ENCODE data around the gene ADAMTS2.
A peak's percentile ranks its signal among the peaks of the same experiment; 100 is the strongest.

Gene ADAMTS2

GRCh38 chr5:179345433-179346321 is at the start of gene ADAMTS2:
Gene ADAMTS2, minus strand, starts transcription at chr5:179345461. Its CDS starts 133 bp downstream, at chr5:179345328.
- Histone ChIP-seq H3K9ac (ENCODE audit: low read depth, low read length) (peak within 1 kb of the TSS; percentile 58), H3K9me3 (ENCODE audit: control insufficient read depth, insufficient read depth, low read length) (no peaks in the 10 kb centered on the region), H3K36me3 (ENCODE audit: insufficient read depth, low read length) (no peaks in the 10 kb centered on the region), H3K4me1 (ENCODE audit: insufficient read depth, low read length) (peaks cover 4% of the 10 kb centered on the region; the same call in 1 of the 2 replicates)

- Histone ChIP-seq H3K9me3 (ENCODE audit: control insufficient read depth, insufficient read depth, low read length) (peaks cover 19% of the 10 kb centered on the region; the same call in 1 of the 2 replicates), H3K4me1 (ENCODE audit: insufficient read depth, low read length) (no peaks in the 10 kb centered on the region), H3K36me3 (ENCODE audit: insufficient read depth, low read length) (no peaks in the 10 kb centered on the region), H3K9ac (ENCODE audit: low read depth, low read length) (no peak overlapping the region)
Observed at GRCh38 chr5:179393078-179393477, 47.8 kb upstream of the ADAMTS2 start.

- Histone ChIP-seq H3K9me3 (ENCODE audit: control insufficient read depth, insufficient read depth, low read length) (0 out of 2 replicates have a peak, but pooled peaks cover 9% of the 10 kb centered on the region), H3K36me3 (ENCODE audit: insufficient read depth, low read length) (no peaks in the 10 kb centered on the region), H3K4me1 (ENCODE audit: insufficient read depth, low read length) (no peaks in the 10 kb centered on the region), H3K9ac (ENCODE audit: low read depth, low read length) (no peak overlapping the region)
Observed at GRCh38 chr5:179387151-179388110, 42.2 kb upstream of the ADAMTS2 start.

- Histone ChIP-seq H3K9ac (ENCODE audit: low read depth, low read length) (no peak overlapping the region), H3K9me3 (ENCODE audit: control insufficient read depth, insufficient read depth, low read length) (0 out of 2 replicates have a peak, but pooled peaks cover 7% of the 10 kb centered on the region), H3K36me3 (ENCODE audit: insufficient read depth, low read length) (no peaks in the 10 kb centered on the region), H3K4me1 (ENCODE audit: insufficient read depth, low read length) (no peaks in the 10 kb centered on the region)
Observed at GRCh38 chr5:179385914-179386313, 40.7 kb upstream of the ADAMTS2 start.

- H3K9me3 ChIP-seq (ENCODE audit: control insufficient read depth, insufficient read depth, low read length), result no peaks in the 10 kb centered on the region
- no peaks in the 10 kb centered on the region for H3K36me3 ChIP-seq (ENCODE audit: insufficient read depth, low read length)
- H3K4me1 ChIP-seq (ENCODE audit: insufficient read depth, low read length), result no peaks in the 10 kb centered on the region
- H3K9ac ChIP-seq (ENCODE audit: low read depth, low read length), result no peak overlapping the region
Observed at GRCh38 chr5:179382486-179382885, 37.2 kb upstream of the ADAMTS2 start.

- no peaks in the 10 kb centered on the region for H3K9me3 ChIP-seq (ENCODE audit: control insufficient read depth, insufficient read depth, low read length)
- no peaks in the 10 kb centered on the region for H3K36me3 ChIP-seq (ENCODE audit: insufficient read depth, low read length)
- H3K9ac ChIP-seq (ENCODE audit: low read depth, low read length), result no peak overlapping the region
- no peaks in the 10 kb centered on the region for H3K4me1 ChIP-seq (ENCODE audit: insufficient read depth, low read length)
Observed at GRCh38 chr5:179381691-179382090, 36.4 kb upstream of the ADAMTS2 start.

GRCh38 chr5:179380211-179381035 is 35.2 kb upstream of the ADAMTS2 start:
- Histone ChIP-seq H3K9ac (ENCODE audit: low read depth, low read length) (no peak overlapping the region), H3K4me1 (ENCODE audit: insufficient read depth, low read length) (no peaks in the 10 kb centered on the region), H3K9me3 (ENCODE audit: control insufficient read depth, insufficient read depth, low read length) (no peaks in the 10 kb centered on the region), H3K36me3 (ENCODE audit: insufficient read depth, low read length) (no peaks in the 10 kb centered on the region)

- H3K36me3 ChIP-seq (ENCODE audit: insufficient read depth, low read length), result no peaks in the 10 kb centered on the region
- no peaks in the 10 kb centered on the region for H3K4me1 ChIP-seq (ENCODE audit: insufficient read depth, low read length)
- no peaks in the 10 kb centered on the region for H3K9me3 ChIP-seq (ENCODE audit: control insufficient read depth, insufficient read depth, low read length)
- no peak overlapping the region for H3K9ac ChIP-seq (ENCODE audit: low read depth, low read length)
Observed at GRCh38 chr5:179379321-179379890, 34.1 kb upstream of the ADAMTS2 start.

- Histone ChIP-seq H3K9me3 (ENCODE audit: control insufficient read depth, insufficient read depth, low read length) (no peaks in the 10 kb centered on the region), H3K4me1 (ENCODE audit: insufficient read depth, low read length) (no peaks in the 10 kb centered on the region), H3K36me3 (ENCODE audit: insufficient read depth, low read length) (no peaks in the 10 kb centered on the region), H3K9ac (ENCODE audit: low read depth, low read length) (no peak overlapping the region)
Observed at GRCh38 chr5:179378441-179379271, 33.4 kb upstream of the ADAMTS2 start.

GRCh38 chr5:179378116-179378440 is 32.8 kb upstream of the ADAMTS2 start:
- H3K4me1 ChIP-seq (ENCODE audit: insufficient read depth, low read length), result no peaks in the 10 kb centered on the region
- H3K9me3 ChIP-seq (ENCODE audit: control insufficient read depth, insufficient read depth, low read length), result no peaks in the 10 kb centered on the region
- H3K9ac ChIP-seq (ENCODE audit: low read depth, low read length), result no peak overlapping the region
- H3K36me3 ChIP-seq (ENCODE audit: insufficient read depth, low read length), result no peaks in the 10 kb centered on the region

- Histone ChIP-seq H3K36me3 (ENCODE audit: insufficient read depth, low read length) (no peaks in the 10 kb centered on the region), H3K4me1 (ENCODE audit: insufficient read depth, low read length) (no peaks in the 10 kb centered on the region), H3K9ac (ENCODE audit: low read depth, low read length) (no peak overlapping the region), H3K9me3 (ENCODE audit: control insufficient read depth, insufficient read depth, low read length) (no peaks in the 10 kb centered on the region)
Observed at GRCh38 chr5:179377421-179378115, 32.3 kb upstream of the ADAMTS2 start.

GRCh38 chr5:179376701-179377420 is 31.6 kb upstream of the ADAMTS2 start:
- Histone ChIP-seq H3K36me3 (ENCODE audit: insufficient read depth, low read length) (no peaks in the 10 kb centered on the region), H3K9me3 (ENCODE audit: control insufficient read depth, insufficient read depth, low read length) (no peaks in the 10 kb centered on the region), H3K9ac (ENCODE audit: low read depth, low read length) (no peak overlapping the region), H3K4me1 (ENCODE audit: insufficient read depth, low read length) (no peaks in the 10 kb centered on the region)

All from ES-I3 (cell line).